D721Med (cell line): Measurements from ENCODE around the gene RPL5.

Source experiments
- DNase-seq: peaks from one replicate; pipeline ENCODE4 v3.0.0; 2011; ENCODE audit warnings: low spot score; ENCODE audit not compliant: insufficient read length
- FAIRE-seq: peaks from 2 replicates; lab custom pipeline; 2011; peaks lifted over from hg19 to GRCh38; lab: Jason Lieb, UNC
- CTCF ChIP-seq: IDR thresholded peaks from 2 replicates; pipeline ENCODE4 v1.5.1; 2012; ENCODE audit warnings: mild to moderate bottlenecking, control low read depth; ENCODE audit not compliant: insufficient read depth; ENCODE audit errors: missing control alignments

Gene RPL5

GRCh38 chr1:92790867-92791266 is 41.0 kb upstream of the RPL5 start:
- no peak for TF ChIP-seq CTCF
- no peak for DNase-seq
- FAIRE-seq, result no peak

- TF ChIP-seq CTCF, result no peak
- DNase-seq (no peak), FAIRE-seq (no peak)
Observed at GRCh38 chr1:92791487-92792066, 40.3 kb upstream of the RPL5 start.

GRCh38 chr1:92792340-92792782 is 39.5 kb upstream of the RPL5 start:
- DNase-seq, result no peak
- TF ChIP-seq CTCF, result no peak
- no peak for FAIRE-seq

GRCh38 chr1:92795166-92795565 is 36.7 kb upstream of the RPL5 start:
- no peak for TF ChIP-seq CTCF
- no peak for DNase-seq
- no peak for FAIRE-seq

GRCh38 chr1:92797297-92797696 is 34.5 kb upstream of the RPL5 start:
- FAIRE-seq, result no peak
- no peak for DNase-seq
- TF ChIP-seq CTCF, result no peak

- no peak for TF ChIP-seq CTCF
- DNase-seq (no peak), FAIRE-seq (no peak)
Observed at GRCh38 chr1:92797961-92798360, 33.9 kb upstream of the RPL5 start.

- FAIRE-seq, result no peak
- no peak for DNase-seq
- no peak for TF ChIP-seq CTCF
Observed at GRCh38 chr1:92803140-92803887, 28.5 kb upstream of the RPL5 start.
